GM23338 (cell line): ENCODE results near the gene IDUA.

Experiments
- CTCF ChIP-seq, 2 experiments: fragments of 200-600 bp in 1 of 2; sonication (generic) in 1 of 2; conservative IDR thresholded peaks; 2 replicates each; pipeline versions ENCODE4 v1.5.1 to v1.6.1; 2016 to 2017; ENCODE audit warnings: antibody characterized with exemption in 2 of 2, low read depth in 2 of 2, mild to moderate bottlenecking in 2 of 2, moderate library complexity in 1 of 2
- EZH2 ChIP-seq: fragments of 200-600 bp; sonication (generic); IDR thresholded peaks from one replicate; pipeline ENCODE4 v1.8.0; 2017; ENCODE audit warnings: antibody characterized with exemption, mild to moderate bottlenecking, low read depth; ENCODE audit not compliant: unreplicated experiment
- POLR2AphosphoS5 ChIP-seq: IDR thresholded peaks from 2 replicates; pipeline ENCODE4 v1.6.1; 2016; ENCODE audit warnings: antibody characterized with exemption, low read depth

- no peak for TF ChIP-seq CTCF (conservative IDR thresholded peaks at IDR 0.05; ENCODE audit: low read depth in 2 of 2)
- no peak for TF ChIP-seq EZH2
- TF ChIP-seq POLR2AphosphoS5 = no peak
These were observed 49.3 kb downstream of the IDUA start for GRCh38 chr4:1036095-1036494.
